ENCODE measurements around the gene DOCK8.

DOCK8 gene

DNA sequence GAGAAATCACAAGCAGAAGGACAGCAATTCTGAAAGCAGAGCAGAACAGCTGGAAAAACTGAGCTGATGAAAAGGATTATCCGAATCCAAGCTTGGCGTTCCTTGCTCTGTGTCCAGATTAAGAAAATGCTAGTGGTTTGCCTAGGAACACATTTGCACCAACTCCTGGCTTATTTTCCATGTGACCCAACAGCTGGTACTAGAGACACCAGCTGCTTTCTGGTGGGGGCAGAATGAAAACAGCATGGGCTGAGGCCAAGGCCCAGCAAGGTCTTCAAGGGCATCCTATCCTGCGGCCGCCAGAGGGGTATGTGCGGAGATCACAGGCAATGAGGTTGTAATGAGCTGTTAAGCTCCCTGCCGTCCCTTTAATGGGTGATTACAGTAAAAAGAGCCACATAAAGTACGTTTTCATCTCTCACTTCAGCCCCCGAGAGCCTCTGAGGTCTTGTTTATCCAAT, 131.5 kb downstream of the DOCK8 start:
- no peak overlapping the region for H3K27ac ChIP-seq
- TF ChIP-seq ZFX (IDR thresholded peaks at IDR 0.05) = no peak
- TF ChIP-seq CTCF (conservative IDR thresholded peaks at IDR 0.05) = no peak

DNA sequence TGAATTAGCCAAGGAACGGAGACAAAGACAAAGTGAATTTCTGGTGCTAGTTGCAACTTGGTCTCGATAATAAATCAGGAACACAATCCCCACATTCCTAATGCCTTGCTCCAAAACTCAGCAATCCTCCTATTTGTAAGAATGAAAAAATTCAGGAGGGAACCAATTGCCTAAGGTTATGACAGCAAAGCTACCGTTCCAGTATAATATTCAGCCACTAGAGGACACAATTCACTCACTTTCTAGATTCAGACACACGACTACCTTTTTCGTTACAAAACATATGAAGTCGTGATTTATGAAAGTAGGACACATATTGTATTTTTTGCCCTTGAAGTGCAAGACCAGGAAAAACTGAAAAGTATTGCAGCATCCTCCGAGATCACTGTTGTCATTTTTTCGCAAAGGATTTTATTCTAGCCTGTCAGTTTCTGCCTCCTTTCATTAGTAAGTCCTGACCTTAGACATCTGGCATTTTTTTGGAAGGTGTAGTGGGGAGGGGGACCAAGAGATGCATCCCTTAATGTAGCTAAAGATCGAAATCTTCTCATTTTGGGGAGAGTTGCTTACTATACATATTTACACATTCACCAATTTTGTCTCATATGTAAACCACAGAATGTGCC, 133.1 kb downstream of the DOCK8 start:
- no peak overlapping the region for H3K27ac ChIP-seq
- TF ChIP-seq ZFX (IDR thresholded peaks at IDR 0.05) = no peak
- TF ChIP-seq CTCF (conservative IDR thresholded peaks at IDR 0.05) = peak; percentile 98

- no peak for TF ChIP-seq ZFX (IDR thresholded peaks at IDR 0.05)
- no peak for TF ChIP-seq CTCF (conservative IDR thresholded peaks at IDR 0.05)
- no peak overlapping the region for H3K27ac ChIP-seq
These were observed 135.7 kb downstream of the DOCK8 start for GRCh38 chr9:350384-350783.

GRCh38 chr9:351916-352315, 137.3 kb downstream of the DOCK8 start:
- TF ChIP-seq CTCF (conservative IDR thresholded peaks at IDR 0.05) (no peak), ZFX (IDR thresholded peaks at IDR 0.05) (no peak)

DNA sequence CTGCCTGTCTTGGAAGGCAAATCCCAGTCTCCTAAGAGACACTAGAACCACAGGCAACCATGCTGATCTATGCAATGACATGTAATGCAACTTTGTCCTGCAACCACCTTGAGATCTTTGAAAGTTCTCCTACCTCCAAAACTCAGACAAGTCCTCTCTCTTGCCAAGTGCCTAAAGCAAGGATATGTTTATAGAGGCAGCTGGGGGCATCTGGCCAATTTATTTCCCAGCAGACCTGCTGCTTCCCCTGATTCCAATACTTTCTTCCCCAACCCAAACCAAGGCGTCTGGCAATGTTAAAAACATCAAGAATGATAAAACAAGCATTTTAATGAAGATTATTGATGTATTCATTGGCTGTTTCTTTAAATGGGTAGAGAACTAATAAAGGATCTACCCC, 138.4 kb downstream of the DOCK8 start:
- TF ChIP-seq ZFX (IDR thresholded peaks at IDR 0.05) = no peak
- TF ChIP-seq CTCF (conservative IDR thresholded peaks at IDR 0.05) = no peak
- H3K27ac ChIP-seq = no peak overlapping the region

More at GRCh38 chr9:351916-352315, 137.3 kb downstream of the DOCK8 start:
- H3K27ac ChIP-seq = no peak overlapping the region

GRCh38 chr9:354453-354852, 139.8 kb downstream of the DOCK8 start:
- no peak overlapping the region for H3K27ac ChIP-seq
- no peak for TF ChIP-seq CTCF (conservative IDR thresholded peaks at IDR 0.05)
- TF ChIP-seq ZFX (IDR thresholded peaks at IDR 0.05) = no peak

DNA sequence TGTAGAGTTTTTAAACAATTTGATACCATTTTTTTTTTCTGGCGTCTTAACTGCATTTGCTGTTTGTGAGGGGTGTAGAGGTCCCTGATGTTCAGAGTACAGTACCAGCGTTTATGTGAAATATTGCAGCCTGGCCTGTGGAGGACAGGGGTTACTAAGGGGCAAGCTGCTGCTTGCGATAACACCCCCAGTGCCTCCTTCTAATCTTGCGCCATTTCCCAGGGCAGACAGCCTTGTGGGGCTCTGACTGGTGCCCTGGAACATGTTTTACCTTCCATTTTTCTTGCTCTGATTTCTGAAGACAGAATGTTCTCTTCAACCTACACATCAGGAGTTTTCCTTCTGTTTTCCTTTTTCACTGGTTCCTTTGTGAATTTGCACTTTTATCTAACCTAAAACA, 142.9 kb downstream of the DOCK8 start:
- H3K27ac ChIP-seq = no peak overlapping the region
- TF ChIP-seq CTCF (conservative IDR thresholded peaks at IDR 0.05) = no peak
- TF ChIP-seq ZFX (IDR thresholded peaks at IDR 0.05) = no peak

Data from C4-2B (cell line).